NCI-H146 treated with DMSO at 0.1 percent for 48 hours (cell line): ENCODE measurements around the gene MYL3.
"Not testable (repeated sequence)": the region's sequence is repeated elsewhere in the genome, so short reads cannot be mapped to it uniquely, and the experiment has no call there.

Source experiments
- DNase-seq: peaks from one replicate; lab custom pipeline; 2025; ENCODE audit not compliant: unreplicated experiment; lab: John Stamatoyannopoulos, UW

Gene MYL3

DNA sequence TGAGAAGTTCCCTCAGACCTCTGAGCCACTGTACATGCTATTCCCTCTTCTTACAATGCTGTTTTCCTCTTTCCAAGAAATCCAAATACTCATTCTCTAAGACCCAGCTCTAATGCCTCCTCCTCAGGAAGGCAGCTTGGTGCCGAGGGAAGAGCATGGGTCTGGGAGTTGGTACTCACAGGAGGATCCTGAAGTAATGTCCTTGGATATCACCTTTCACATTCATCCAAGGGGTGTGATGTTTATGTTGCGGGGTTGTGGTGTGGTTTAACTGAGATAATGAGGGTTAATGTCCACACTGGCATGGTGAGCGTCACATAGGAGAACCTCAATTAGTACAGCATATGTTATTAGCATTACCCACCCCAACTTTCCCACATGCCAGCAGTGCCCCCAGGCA is 31.9 kb downstream of the MYL3 start:
- no peak for DNase-seq

GRCh38 chr3:46830801-46831200 is 32.4 kb downstream of the MYL3 start:
- no peak for DNase-seq

GRCh38 chr3:46829699-46830208 is 33.5 kb downstream of the MYL3 start:
- peak; percentile 83 for DNase-seq

- DNase-seq = no peak
Measured at GRCh38 chr3:46825450-46825849, 37.8 kb downstream of the MYL3 start.

DNA sequence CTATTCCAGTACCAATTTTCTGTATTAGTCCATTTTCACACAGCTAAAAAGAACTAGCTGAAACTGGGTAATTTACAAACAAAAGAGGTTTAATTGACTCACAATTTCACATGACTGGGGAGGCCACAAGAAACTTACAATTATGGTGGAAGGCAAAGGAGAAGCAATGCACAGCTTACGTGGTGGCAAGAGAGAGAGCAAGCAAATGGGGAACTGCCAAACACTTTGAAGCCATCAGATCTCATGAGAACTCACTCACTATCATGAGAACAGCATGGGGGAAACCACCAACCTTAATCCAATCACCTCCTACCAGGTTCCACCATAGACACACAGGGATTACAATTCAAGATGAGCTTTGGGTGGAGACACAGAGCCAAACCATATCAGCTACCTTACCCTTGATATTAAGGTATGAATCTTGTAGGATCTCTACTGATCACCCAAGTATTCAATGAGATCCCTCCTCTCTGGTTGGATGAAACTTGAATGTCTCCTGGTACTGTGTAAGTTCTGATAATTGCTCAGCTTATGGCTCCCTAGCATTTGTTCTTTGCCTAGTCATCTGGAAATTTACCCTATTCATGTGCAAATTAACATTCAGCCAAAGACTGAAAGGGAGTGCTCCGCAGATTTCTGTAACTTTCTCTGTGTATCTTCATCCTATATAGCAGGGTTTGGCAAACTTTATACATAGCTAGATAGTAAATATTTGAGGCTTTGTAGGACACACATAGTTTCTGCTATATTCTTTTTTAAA is 38.9 kb downstream of the MYL3 start:
- no peak for DNase-seq

GRCh38 chr3:46823314-46823713 is 39.9 kb downstream of the MYL3 start:
- not testable (repeated sequence) for DNase-seq

DNA sequence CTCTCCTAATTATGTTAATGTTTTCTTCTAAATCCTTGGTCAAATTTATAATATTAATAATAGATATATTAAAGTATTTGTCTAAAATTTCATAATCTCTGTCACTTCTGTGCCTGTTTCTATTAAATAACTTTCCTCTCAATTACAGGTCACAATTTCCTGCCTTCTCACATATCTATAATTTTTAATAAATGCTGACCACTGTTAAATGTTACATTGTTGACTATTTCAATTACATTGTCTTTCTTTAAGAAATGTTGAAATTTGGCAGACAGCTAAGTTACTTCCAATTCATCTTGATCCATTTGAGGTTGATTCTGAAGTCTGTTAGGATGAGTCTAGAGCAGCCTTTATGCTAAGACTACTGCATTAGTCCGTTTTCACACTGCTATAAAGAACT is 41.7 kb downstream of the MYL3 start:
- no peak for DNase-seq

DNA sequence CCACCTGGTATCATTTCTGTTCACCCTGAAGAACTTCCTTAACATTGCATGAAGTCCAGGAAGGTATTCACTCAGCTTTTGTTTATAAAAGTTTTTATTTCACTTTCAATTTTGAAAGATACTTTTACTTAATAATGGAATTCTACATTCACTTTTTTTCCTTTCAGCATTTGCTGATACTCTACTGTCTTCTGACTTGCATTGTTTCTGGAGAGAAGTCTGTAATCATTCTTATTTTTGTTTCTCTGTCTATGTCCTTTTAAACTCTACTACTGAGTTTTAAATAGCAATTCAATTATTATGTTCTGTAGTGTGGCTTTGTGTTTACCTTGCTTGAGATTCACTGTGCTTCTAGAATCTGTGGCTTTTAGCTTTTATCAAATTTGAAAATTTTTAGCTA is 42.4 kb downstream of the MYL3 start:
- no peak for DNase-seq

DNA sequence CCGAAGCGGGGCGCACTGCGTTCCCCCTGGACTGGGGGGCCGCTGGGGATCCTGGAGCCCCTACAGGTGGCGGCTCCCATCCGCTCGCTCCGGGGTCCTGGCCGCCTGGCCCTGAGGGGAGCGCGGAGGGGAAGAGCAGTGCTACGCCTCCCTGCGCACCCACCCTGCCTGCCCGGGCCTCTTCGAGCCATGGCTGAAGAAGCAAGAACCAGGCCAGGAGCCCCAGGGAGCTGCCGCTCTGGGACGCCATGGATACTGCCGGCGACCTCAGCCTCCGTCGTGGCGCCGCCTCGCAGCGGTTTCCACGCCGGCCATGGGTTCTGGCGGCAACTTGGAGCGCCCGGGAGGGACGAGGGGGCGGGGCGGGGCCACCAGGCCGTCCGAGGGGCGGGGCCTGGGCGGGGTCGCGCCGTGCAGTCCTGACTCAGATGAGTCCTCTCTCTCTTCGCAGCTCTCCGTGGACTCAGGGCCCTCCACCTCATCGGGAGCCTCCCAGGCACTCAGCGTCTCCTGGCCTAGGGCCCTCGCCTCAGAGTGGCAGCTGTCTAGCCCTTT is 50.9 kb downstream of the MYL3 start:
- no peak for DNase-seq

- no peak for DNase-seq
Measured at GRCh38 chr3:46811615-46812236, 51.5 kb downstream of the MYL3 start.

- DNase-seq = not testable (repeated sequence)
Measured at GRCh38 chr3:46808766-46809165, 54.5 kb downstream of the MYL3 start.
